Vagina (tissue), 2 donors: ENCODE results near the gene ACSF3.

Source experiments
- POLR2AphosphoS5 ChIP-seq, 2 donors: sonication (generic); formaldehyde crosslinking; IDR thresholded peaks; one replicate each; pipeline ENCODE4 v1.9.0; 2017; ENCODE audit warnings: antibody characterized with exemption in 2 of 2, mild to moderate bottlenecking in 2 of 2, low read depth in 1 of 2; ENCODE audit not compliant: insufficient read depth in 1 of 2
- TF ChIP-seq, protein P1 (sequence below), 3 experiments: fragments of 450-650 bp in 2 of 3; fragments of 200-600 bp in 1 of 3; sonication (generic) in 1 of 3; IDR thresholded peaks; one replicate each; pipeline ENCODE4 v1.5.1; 2017 to 2019; ENCODE audit warnings: antibody characterized with exemption in 3 of 3, mild to moderate bottlenecking in 2 of 3, moderate library complexity in 2 of 3

DNA sequence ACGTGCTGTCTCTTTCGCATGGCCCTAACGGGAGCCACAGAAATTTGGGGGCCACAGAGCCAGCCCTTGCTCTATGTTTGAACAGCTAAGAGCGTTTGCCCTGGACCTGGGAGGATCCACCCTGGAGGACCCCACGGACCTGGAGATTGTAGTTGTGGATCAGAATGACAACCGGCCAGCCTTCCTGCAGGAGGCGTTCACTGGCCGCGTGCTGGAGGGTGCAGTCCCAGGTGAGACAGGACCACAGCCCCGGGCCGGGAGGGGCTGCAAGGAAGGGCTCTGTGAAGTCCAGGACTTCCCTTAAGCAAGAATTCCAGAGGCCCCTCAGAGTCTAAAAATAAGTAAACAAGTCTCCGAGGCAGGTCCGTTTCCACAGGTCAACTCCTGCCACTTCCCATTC, 89.8 kb downstream of the ACSF3 start:
- TF ChIP-seq, protein P1, sequence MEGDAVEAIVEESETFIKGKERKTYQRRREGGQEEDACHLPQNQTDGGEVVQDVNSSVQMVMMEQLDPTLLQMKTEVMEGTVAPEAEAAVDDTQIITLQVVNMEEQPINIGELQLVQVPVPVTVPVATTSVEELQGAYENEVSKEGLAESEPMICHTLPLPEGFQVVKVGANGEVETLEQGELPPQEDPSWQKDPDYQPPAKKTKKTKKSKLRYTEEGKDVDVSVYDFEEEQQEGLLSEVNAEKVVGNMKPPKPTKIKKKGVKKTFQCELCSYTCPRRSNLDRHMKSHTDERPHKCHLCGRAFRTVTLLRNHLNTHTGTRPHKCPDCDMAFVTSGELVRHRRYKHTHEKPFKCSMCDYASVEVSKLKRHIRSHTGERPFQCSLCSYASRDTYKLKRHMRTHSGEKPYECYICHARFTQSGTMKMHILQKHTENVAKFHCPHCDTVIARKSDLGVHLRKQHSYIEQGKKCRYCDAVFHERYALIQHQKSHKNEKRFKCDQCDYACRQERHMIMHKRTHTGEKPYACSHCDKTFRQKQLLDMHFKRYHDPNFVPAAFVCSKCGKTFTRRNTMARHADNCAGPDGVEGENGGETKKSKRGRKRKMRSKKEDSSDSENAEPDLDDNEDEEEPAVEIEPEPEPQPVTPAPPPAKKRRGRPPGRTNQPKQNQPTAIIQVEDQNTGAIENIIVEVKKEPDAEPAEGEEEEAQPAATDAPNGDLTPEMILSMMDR (IDR thresholded peaks at IDR 0.05): no peak
- no peak for TF ChIP-seq POLR2AphosphoS5 (IDR thresholded peaks at IDR 0.05; ENCODE audit: insufficient read depth in 1 of 2, low read depth in 1 of 2)
